ENCODE results near the gene CYP11A1.
"Not testable (repeated sequence)": the region's sequence is repeated elsewhere in the genome, so short reads cannot be mapped to it uniquely, and the experiment has no call there.

CYP11A1 gene

GRCh38 chr15:74400915-74401757 lies 33.7 kb upstream of the CYP11A1 start:
- DNase-seq (ENCODE audit: low read depth), result no peak

GRCh38 chr15:74400313-74400860 lies 32.9 kb upstream of the CYP11A1 start:
- no peak for DNase-seq (ENCODE audit: low read depth)

GRCh38 chr15:74399511-74400312 lies 32.3 kb upstream of the CYP11A1 start:
- DNase-seq (ENCODE audit: low read depth), result peak; percentile 63

- no peak for DNase-seq (ENCODE audit: low read depth)
Observed at GRCh38 chr15:74399100-74399499, 31.7 kb upstream of the CYP11A1 start.

- DNase-seq (ENCODE audit: low read depth), result no peak
Observed at GRCh38 chr15:74398183-74398582, 30.7 kb upstream of the CYP11A1 start.

GRCh38 chr15:74397239-74398068 lies 30.0 kb upstream of the CYP11A1 start:
- no peak for DNase-seq (ENCODE audit: low read depth)

- peak; percentile 83 for DNase-seq (ENCODE audit: low read depth)
Observed at GRCh38 chr15:74396445-74397238, 29.2 kb upstream of the CYP11A1 start.

GRCh38 chr15:74396146-74396438 lies 28.6 kb upstream of the CYP11A1 start:
- DNase-seq (ENCODE audit: low read depth), result no peak

- no peak for DNase-seq (ENCODE audit: low read depth)
Observed at GRCh38 chr15:74395319-74396145, 28.1 kb upstream of the CYP11A1 start.

- DNase-seq (ENCODE audit: low read depth), result no peak
Observed at GRCh38 chr15:74394090-74394846, 26.8 kb upstream of the CYP11A1 start.

GRCh38 chr15:74393423-74393822 lies 26.0 kb upstream of the CYP11A1 start:
- no peak for DNase-seq (ENCODE audit: low read depth)

GRCh38 chr15:74392902-74393301 lies 25.5 kb upstream of the CYP11A1 start:
- no peak for DNase-seq (ENCODE audit: low read depth)

GRCh38 chr15:74392451-74392830 lies 25.0 kb upstream of the CYP11A1 start:
- DNase-seq (ENCODE audit: low read depth), result no peak

- DNase-seq (ENCODE audit: low read depth), result no peak
Observed at GRCh38 chr15:74391582-74392450, 24.4 kb upstream of the CYP11A1 start.

- no peak for DNase-seq (ENCODE audit: low read depth)
Observed at GRCh38 chr15:74390647-74391288, 23.3 kb upstream of the CYP11A1 start.

- not testable (repeated sequence) for DNase-seq (ENCODE audit: low read depth)
Observed at GRCh38 chr15:74390049-74390646, 22.7 kb upstream of the CYP11A1 start.

GRCh38 chr15:74389241-74390048 lies 22.0 kb upstream of the CYP11A1 start:
- no peak for DNase-seq (ENCODE audit: low read depth)

Measured in HS-5 (cell line).